GM23338 (cell line): Measurements from ENCODE around the gene OR6K2. TPM values are rescaled to one million over a fixed set of nuclear protein-coding genes. Genes with fewer than 3 reads are reported as not detected.

ENCODE experiments used
- ATAC-seq: fragments of 200-7000 bp; cut with Tn5 transposase; 3 replicates; pipeline ENCODE4 v1.9.1; 2020
- DNase-seq: peaks from one replicate; pipeline ENCODE4 v3.0.0-alpha.2; 2015; ENCODE audit warnings: low spot score
- H2AFZ ChIP-seq: fragments of 200-600 bp; sonication (generic); 2 replicates; pipeline ENCODE4 v1.8.0; 2016; ENCODE audit warnings: antibody characterized with exemption, mild to moderate bottlenecking, moderate library complexity
- H3F3A ChIP-seq: fragments of 200-600 bp; sonication (generic); replicated peaks from 2 replicates; pipeline ENCODE4 v1.8.0; 2017; ENCODE audit warnings: antibody characterized with exemption, mixed run types, low read depth
- H3K27ac ChIP-seq: fragments of 200-600 bp; sonication (generic); 2 replicates; pipeline ENCODE4 v1.6.1; 2016; ENCODE audit warnings: low read depth
- H3K27me3 ChIP-seq: fragments of 200-600 bp; sonication (generic); 2 replicates; pipeline ENCODE4 v1.8.0; 2016; ENCODE audit warnings: mild to moderate bottlenecking, mixed run types, moderate library complexity; ENCODE audit not compliant: insufficient read depth
- H3K36me3 ChIP-seq: fragments of 200-600 bp; sonication (generic); 2 replicates; pipeline ENCODE4 v1.8.0; 2016; ENCODE audit warnings: mild to moderate bottlenecking; ENCODE audit not compliant: insufficient read depth
- H3K4me1 ChIP-seq: fragments of 200-600 bp; sonication (generic); 2 replicates; pipeline ENCODE4 v1.8.0; 2016; ENCODE audit warnings: mild to moderate bottlenecking, moderate library complexity; ENCODE audit not compliant: insufficient read depth
- H3K4me2 ChIP-seq: fragments of 200-600 bp; sonication (generic); 2 replicates; pipeline ENCODE4 v1.7.1; 2017; ENCODE audit warnings: mixed run types
- H3K4me3 ChIP-seq: fragments of 200-600 bp; sonication (generic); 2 replicates; pipeline ENCODE4 v1.6.1; 2016; ENCODE audit warnings: mixed run types
- H3K79me2 ChIP-seq: fragments of 200-600 bp; sonication (generic); replicated peaks from 2 replicates; pipeline ENCODE4 v1.8.0; 2017; ENCODE audit warnings: mild to moderate bottlenecking; ENCODE audit not compliant: insufficient read depth
- H3K9me2 ChIP-seq: fragments of 200-600 bp; sonication (generic); 2 replicates; pipeline ENCODE4 v1.8.0; 2017; ENCODE audit not compliant: insufficient read depth
- H4K20me1 ChIP-seq: fragments of 200-600 bp; sonication (generic); replicated peaks from 2 replicates; pipeline ENCODE4 v1.8.0; 2017; ENCODE audit warnings: mild to moderate bottlenecking; ENCODE audit not compliant: insufficient read depth
- H3K27ac Mint-ChIP-seq: 2 replicates; pipeline ENCODE4 v1.8.0; 2020; ENCODE audit warnings: inconsistent platforms, mild to moderate bottlenecking, moderate library complexity, mixed read lengths
- H3K27me3 Mint-ChIP-seq: 3 replicates; pipeline ENCODE4 v1.8.0; 2022; ENCODE audit warnings: low read depth, mild to moderate bottlenecking, moderate library complexity, mixed read lengths, inconsistent platforms; ENCODE audit not compliant: insufficient read depth, poor library complexity
- H3K36me3 Mint-ChIP-seq: 3 replicates; pipeline ENCODE4 v1.8.0; 2021; ENCODE audit warnings: low read depth, mild to moderate bottlenecking, inconsistent platforms, moderate library complexity, mixed read lengths
- H3K4me1 Mint-ChIP-seq: 3 replicates; pipeline ENCODE4 v1.8.0; 2020; ENCODE audit warnings: mild to moderate bottlenecking, inconsistent platforms, mixed read lengths
- H3K4me3 Mint-ChIP-seq: 3 replicates; pipeline ENCODE4 v1.8.0; 2021; ENCODE audit warnings: moderate library complexity, mild to moderate bottlenecking, inconsistent platforms, mixed read lengths
- H3K9me3 Mint-ChIP-seq: 3 replicates; pipeline ENCODE4 v1.8.0; 2020; ENCODE audit warnings: moderate library complexity, mild to moderate bottlenecking, inconsistent platforms, mixed read lengths
- CREB1 ChIP-seq: fragments of 250-450 bp; sonication (Bioruptor Pico); IDR thresholded peaks from 2 replicates; pipeline ENCODE4 v1.5.0; 2020; ENCODE audit warnings: low read depth, mild to moderate bottlenecking, moderate library complexity
- CTCF ChIP-seq, 2 experiments: fragments of 200-600 bp in 1 of 2; sonication (generic) in 1 of 2; conservative IDR thresholded peaks; 2 replicates each; pipeline versions ENCODE4 v1.5.1 to v1.6.1; 2016 to 2017; ENCODE audit warnings: antibody characterized with exemption in 2 of 2, low read depth in 2 of 2, mild to moderate bottlenecking in 2 of 2, moderate library complexity in 1 of 2
- ETS1 ChIP-seq: IDR thresholded peaks from 2 replicates; pipeline ENCODE4 v1.6.1; 2016; ENCODE audit warnings: antibody characterized with exemption
- EZH2 ChIP-seq: fragments of 200-600 bp; sonication (generic); IDR thresholded peaks from one replicate; pipeline ENCODE4 v1.8.0; 2017; ENCODE audit warnings: antibody characterized with exemption, mild to moderate bottlenecking, low read depth; ENCODE audit not compliant: unreplicated experiment
- EZH2phosphoT487 ChIP-seq: fragments of 200-600 bp; sonication (generic); IDR thresholded peaks from one replicate; pipeline ENCODE4 v1.8.1; 2018; ENCODE audit warnings: antibody characterized with exemption; ENCODE audit not compliant: unreplicated experiment
- JUNB ChIP-seq: IDR thresholded peaks from one replicate; pipeline ENCODE4 v1.6.1; 2016; ENCODE audit warnings: antibody characterized with exemption; ENCODE audit not compliant: unreplicated experiment
- NANOG ChIP-seq: IDR thresholded peaks from 2 replicates; pipeline ENCODE4 v1.6.1; 2016; ENCODE audit warnings: antibody characterized with exemption, borderline replicate concordance
- POLR2AphosphoS5 ChIP-seq: IDR thresholded peaks from 2 replicates; pipeline ENCODE4 v1.6.1; 2016; ENCODE audit warnings: antibody characterized with exemption, low read depth
- REST ChIP-seq: IDR thresholded peaks from one replicate; pipeline ENCODE4 v1.6.1; 2018; ENCODE audit warnings: antibody characterized with exemption; ENCODE audit not compliant: unreplicated experiment
- ZNF114 ChIP-seq: fragments of 250-450 bp; sonication (Bioruptor Pico); IDR thresholded peaks from 2 replicates; pipeline ENCODE4 v1.5.0; 2020; ENCODE audit warnings: mild to moderate bottlenecking, moderate library complexity
- ZNF331 ChIP-seq: fragments of 250-450 bp; sonication (Bioruptor Pico); IDR thresholded peaks from 2 replicates; pipeline ENCODE4 v1.5.0; 2020; ENCODE audit warnings: low read depth, mild to moderate bottlenecking, moderate library complexity
- long read RNA-seq: library from polyadenylated mRNA; unstranded; transcript quantifications from one replicate; pipeline ENCODE4 v2.0.0, GENCODE V29; 2020; ENCODE audit not compliant: unreplicated experiment
- polyA plus RNA-seq: library from polyadenylated mRNA; unstranded; fragments of >200 nt; fragmentation: Nextera tagmentation; extraction: Ambion mirVana; gene quantifications from 2 replicates; pipeline ENCODE4 v1.2.1, GENCODE V29; 2016
- total RNA-seq: library from RNA; depleted of rRNA; stranded (reverse); fragments of >200 nt; shearing (Covaris generic); gene quantifications from 2 replicates; pipeline ENCODE4 v1.2.3, GENCODE V29; 2014; rRNA removed
- TF ChIP-seq, protein P1 (sequence below): fragments of 250-450 bp; sonication (Bioruptor Pico); IDR thresholded peaks from 2 replicates; pipeline ENCODE4 v1.5.0; 2020; ENCODE audit warnings: mild to moderate bottlenecking, moderate library complexity

Gene OR6K2
- not detected in 2 replicates for total RNA-seq
- not detected in 2 replicates for polyA plus RNA-seq
- long read RNA-seq, result 0 reads

DNA sequence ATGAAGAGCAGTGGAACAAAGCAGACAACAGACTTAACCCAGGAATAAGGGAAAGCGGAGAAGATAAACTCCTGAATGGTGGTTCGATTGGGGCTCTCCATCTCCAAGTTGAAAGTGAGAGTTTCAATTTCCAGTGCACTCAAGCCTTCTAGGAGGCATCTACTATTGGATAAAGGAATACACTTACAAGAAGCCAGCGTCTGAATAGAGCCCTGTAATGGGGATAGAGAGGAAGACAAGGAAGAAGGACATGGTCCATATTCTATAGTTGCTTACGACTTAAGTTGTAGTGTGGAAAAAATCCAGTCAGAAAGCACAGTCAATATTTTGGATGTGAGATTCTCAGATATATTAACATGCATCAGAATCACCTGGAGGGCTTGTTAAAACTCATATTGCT, at the start of gene OR6K2:
Gene OR6K2 (minus strand): TSS at position 101 of the 400 bp plus-strand sequence. CDS start 0 bp downstream, at position 101.
- Histone ChIP-seq H3K4me1 (peaks cover 5% of the 10 kb centered on the region; the same call in 1 of the 2 replicates), H3K27ac (no peak within 1 kb of the TSS), H3F3A (no peaks in the 10 kb centered on the region), H3K4me3 (no peak within 1 kb of the TSS), H3K27me3 (no peaks in the 10 kb centered on the region), H3K4me2 (no peak within 1 kb of the TSS), H3K36me3 (no peaks in the 10 kb centered on the region), H3K79me2 (no peaks in the 10 kb centered on the region), H4K20me1 (no peaks in the 10 kb centered on the region), H3K9me2 (peaks cover 5% of the 10 kb centered on the region), H2AFZ (no peak within 1 kb of the TSS)
- Mint-ChIP-seq H3K4me3 (no peak within 1 kb of the TSS), H3K9me3 (no peaks in the 10 kb centered on the region), H3K4me1 (peaks cover under 1% of the 10 kb centered on the region; the same call in 1 of the 3 replicates), H3K36me3 (no peaks in the 10 kb centered on the region), H3K27me3 (peaks cover 2% of the 10 kb centered on the region), H3K27ac (no peak within 1 kb of the TSS)
- ATAC-seq, result no peak
- DNase-seq, result no peak
- TF ChIP-seq ETS1 (no peak), POLR2AphosphoS5 (no peak), JUNB (no peak), CREB1 (CRISPR knock-in tag) (no peak), EZH2 (no peak), CTCF (conservative IDR thresholded peaks at IDR 0.05; ENCODE audit: low read depth in 2 of 2) (no peak), NANOG (no peak), ZNF114 (CRISPR knock-in tag) (no peak), EZH2phosphoT487 (no peak), REST (no peak), ZNF331 (CRISPR knock-in tag) (no peak)
- TF ChIP-seq, protein P1, sequence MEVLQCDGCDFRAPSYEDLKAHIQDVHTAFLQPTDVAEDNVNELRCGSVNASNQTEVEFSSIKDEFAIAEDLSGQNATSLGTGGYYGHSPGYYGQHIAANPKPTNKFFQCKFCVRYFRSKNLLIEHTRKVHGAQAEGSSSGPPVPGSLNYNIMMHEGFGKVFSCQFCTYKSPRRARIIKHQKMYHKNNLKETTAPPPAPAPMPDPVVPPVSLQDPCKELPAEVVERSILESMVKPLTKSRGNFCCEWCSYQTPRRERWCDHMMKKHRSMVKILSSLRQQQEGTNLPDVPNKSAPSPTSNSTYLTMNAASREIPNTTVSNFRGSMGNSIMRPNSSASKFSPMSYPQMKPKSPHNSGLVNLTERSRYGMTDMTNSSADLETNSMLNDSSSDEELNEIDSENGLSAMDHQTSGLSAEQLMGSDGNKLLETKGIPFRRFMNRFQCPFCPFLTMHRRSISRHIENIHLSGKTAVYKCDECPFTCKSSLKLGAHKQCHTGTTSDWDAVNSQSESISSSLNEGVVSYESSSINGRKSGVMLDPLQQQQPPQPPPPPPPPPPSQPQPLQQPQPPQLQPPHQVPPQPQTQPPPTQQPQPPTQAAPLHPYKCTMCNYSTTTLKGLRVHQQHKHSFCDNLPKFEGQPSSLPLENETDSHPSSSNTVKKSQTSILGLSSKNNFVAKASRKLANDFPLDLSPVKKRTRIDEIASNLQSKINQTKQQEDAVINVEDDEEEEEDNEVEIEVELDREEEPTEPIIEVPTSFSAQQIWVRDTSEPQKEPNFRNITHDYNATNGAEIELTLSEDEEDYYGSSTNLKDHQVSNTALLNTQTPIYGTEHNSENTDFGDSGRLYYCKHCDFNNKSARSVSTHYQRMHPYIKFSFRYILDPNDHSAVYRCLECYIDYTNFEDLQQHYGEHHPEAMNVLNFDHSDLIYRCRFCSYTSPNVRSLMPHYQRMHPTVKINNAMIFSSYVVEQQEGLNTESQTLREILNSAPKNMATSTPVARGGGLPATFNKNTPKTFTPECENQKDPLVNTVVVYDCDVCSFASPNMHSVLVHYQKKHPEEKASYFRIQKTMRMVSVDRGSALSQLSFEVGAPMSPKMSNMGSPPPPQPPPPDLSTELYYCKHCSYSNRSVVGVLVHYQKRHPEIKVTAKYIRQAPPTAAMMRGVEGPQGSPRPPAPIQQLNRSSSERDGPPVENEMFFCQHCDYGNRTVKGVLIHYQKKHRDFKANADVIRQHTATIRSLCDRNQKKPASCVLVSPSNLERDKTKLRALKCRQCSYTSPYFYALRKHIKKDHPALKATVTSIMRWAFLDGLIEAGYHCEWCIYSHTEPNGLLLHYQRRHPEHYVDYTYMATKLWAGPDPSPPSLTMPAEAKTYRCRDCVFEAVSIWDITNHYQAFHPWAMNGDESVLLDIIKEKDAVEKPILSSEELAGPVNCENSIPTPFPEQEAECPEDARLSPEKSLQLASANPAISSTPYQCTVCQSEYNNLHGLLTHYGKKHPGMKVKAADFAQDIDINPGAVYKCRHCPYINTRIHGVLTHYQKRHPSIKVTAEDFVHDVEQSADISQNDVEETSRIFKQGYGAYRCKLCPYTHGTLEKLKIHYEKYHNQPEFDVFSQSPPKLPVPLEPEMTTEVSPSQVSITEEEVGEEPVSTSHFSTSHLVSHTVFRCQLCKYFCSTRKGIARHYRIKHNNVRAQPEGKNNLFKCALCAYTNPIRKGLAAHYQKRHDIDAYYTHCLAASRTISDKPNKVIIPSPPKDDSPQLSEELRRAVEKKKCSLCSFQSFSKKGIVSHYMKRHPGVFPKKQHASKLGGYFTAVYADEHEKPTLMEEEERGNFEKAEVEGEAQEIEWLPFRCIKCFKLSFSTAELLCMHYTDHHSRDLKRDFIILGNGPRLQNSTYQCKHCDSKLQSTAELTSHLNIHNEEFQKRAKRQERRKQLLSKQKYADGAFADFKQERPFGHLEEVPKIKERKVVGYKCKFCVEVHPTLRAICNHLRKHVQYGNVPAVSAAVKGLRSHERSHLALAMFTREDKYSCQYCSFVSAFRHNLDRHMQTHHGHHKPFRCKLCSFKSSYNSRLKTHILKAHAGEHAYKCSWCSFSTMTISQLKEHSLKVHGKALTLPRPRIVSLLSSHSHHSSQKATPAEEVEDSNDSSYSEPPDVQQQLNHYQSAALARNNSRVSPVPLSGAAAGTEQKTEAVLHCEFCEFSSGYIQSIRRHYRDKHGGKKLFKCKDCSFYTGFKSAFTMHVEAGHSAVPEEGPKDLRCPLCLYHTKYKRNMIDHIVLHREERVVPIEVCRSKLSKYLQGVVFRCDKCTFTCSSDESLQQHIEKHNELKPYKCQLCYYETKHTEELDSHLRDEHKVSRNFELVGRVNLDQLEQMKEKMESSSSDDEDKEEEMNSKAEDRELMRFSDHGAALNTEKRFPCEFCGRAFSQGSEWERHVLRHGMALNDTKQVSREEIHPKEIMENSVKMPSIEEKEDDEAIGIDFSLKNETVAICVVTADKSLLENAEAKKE (CRISPR knock-in tag), result no peak
